ENCODE data around the gene GRSF1.

GRSF1 gene

GRCh38 chr4:70829015-70829414 lies 10.7 kb downstream of the GRSF1 start:
- no peaks in the 10 kb centered on the region for H3K9me3 ChIP-seq (ENCODE audit: control insufficient read depth, insufficient read depth, low read depth, low read length)
- no peak overlapping the region for H3K4me3 ChIP-seq (ENCODE audit: low read depth, low read length)
- H3K36me3 ChIP-seq (ENCODE audit: control insufficient read depth in 2 of 2, insufficient read depth in 1 of 2, low read length in 2 of 2) = peaks cover 60 to 94% of the 10 kb centered on the region in 2 experiments
- H3K4me1 ChIP-seq (ENCODE audit: control insufficient read depth, insufficient read depth, low read length) = no peaks in the 10 kb centered on the region
- no peak for TF ChIP-seq ZNF549 (tag by site-specific recombination; IDR thresholded peaks at IDR 0.05)
- no peak for TF ChIP-seq ZNF140 (tag by site-specific recombination; IDR thresholded peaks at IDR 0.05)
- TF ChIP-seq ZNF701 (tag by site-specific recombination; IDR thresholded peaks at IDR 0.05) = no peak
- no peak for TF ChIP-seq ZBTB8A (tag by site-specific recombination; IDR thresholded peaks at IDR 0.05)
- no peak for TF ChIP-seq PBX3 (CRISPR knock-in tag; IDR thresholded peaks at IDR 0.05)
- TF ChIP-seq KLF8 (tag by site-specific recombination; IDR thresholded peaks at IDR 0.05) = no peak
- TF ChIP-seq ZNF404 (tag by site-specific recombination; IDR thresholded peaks at IDR 0.05) = no peak
- no peak for TF ChIP-seq ZNF311 (tag by site-specific recombination; IDR thresholded peaks at IDR 0.05; ENCODE audit: borderline replicate concordance)
- TF ChIP-seq ZNF621 (tag by site-specific recombination; IDR thresholded peaks at IDR 0.05) = no peak
- TF ChIP-seq ZNF654 (tag by site-specific recombination; IDR thresholded peaks at IDR 0.05; ENCODE audit: low read depth) = no peak
- no peak for TF ChIP-seq KLF1 (tag by site-specific recombination; IDR thresholded peaks at IDR 0.05)
- TF ChIP-seq ZNF571 (tag by site-specific recombination; IDR thresholded peaks at IDR 0.05) = no peak
- no peak for TF ChIP-seq PRDM4 (tag by site-specific recombination; IDR thresholded peaks at IDR 0.05)
- TF ChIP-seq ZNF202 (tag by site-specific recombination; IDR thresholded peaks at IDR 0.05; ENCODE audit: borderline replicate concordance) = no peak
- POLR2A ChIA-PET = interaction anchor here (0.7 kb wide), 1 partner anchor 150 kb away, joined by 3 read pairs; no protein-coding TSS in a partner anchor
- CTCF ChIA-PET = interaction anchor here (0.6 kb wide), 1 partner anchor 37 kb away, joined by 4 read pairs; no protein-coding TSS in a partner anchor
- H3K27ac ChIP-seq (ENCODE audit: extremely low read depth, low read depth, low read length) = no peak overlapping the region

- Histone ChIP-seq H3K27ac (ENCODE audit: extremely low read depth, low read depth, low read length) (no peak overlapping the region), H3K4me3 (ENCODE audit: low read depth, low read length) (no peak overlapping the region), H3K9me3 (ENCODE audit: control insufficient read depth, insufficient read depth, low read depth, low read length) (no peaks in the 10 kb centered on the region), H3K36me3 (ENCODE audit: control insufficient read depth in 2 of 2, insufficient read depth in 1 of 2, low read length in 2 of 2) (peaks cover 26 to 52% of the 10 kb centered on the region in 2 experiments), H3K4me1 (ENCODE audit: control insufficient read depth, insufficient read depth, low read length) (no peaks in the 10 kb centered on the region)
- CTCF ChIA-PET = interaction anchor here (0.6 kb wide), 1 partner anchor 219 kb away, joined by 3 read pairs; no protein-coding TSS in a partner anchor
- POLR2A ChIA-PET = no interaction called here
- no peak for TF ChIP-seq BCL6B (tag by site-specific recombination; IDR thresholded peaks at IDR 0.05)
- no peak for TF ChIP-seq ZNF677 (tag by site-specific recombination; IDR thresholded peaks at IDR 0.05)
- no peak for TF ChIP-seq HOXA7 (CRISPR knock-in tag; IDR thresholded peaks at IDR 0.05; ENCODE audit: borderline replicate concordance)
- TF ChIP-seq, protein P1, sequence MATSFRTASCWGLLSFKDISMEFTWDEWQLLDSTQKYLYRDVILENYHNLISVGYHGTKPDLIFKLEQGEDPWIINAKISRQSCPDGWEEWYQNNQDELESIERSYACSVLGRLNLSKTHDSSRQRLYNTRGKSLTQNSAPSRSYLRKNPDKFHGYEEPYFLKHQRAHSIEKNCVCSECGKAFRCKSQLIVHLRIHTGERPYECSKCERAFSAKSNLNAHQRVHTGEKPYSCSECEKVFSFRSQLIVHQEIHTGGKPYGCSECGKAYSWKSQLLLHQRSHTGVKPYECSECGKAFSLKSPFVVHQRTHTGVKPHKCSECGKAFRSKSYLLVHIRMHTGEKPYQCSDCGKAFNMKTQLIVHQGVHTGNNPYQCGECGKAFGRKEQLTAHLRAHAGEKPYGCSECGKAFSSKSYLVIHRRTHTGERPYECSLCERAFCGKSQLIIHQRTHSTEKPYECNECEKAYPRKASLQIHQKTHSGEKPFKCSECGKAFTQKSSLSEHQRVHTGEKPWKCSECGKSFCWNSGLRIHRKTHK (tag by site-specific recombination; IDR thresholded peaks at IDR 0.05) = no peak
- TF ChIP-seq, protein P2, sequence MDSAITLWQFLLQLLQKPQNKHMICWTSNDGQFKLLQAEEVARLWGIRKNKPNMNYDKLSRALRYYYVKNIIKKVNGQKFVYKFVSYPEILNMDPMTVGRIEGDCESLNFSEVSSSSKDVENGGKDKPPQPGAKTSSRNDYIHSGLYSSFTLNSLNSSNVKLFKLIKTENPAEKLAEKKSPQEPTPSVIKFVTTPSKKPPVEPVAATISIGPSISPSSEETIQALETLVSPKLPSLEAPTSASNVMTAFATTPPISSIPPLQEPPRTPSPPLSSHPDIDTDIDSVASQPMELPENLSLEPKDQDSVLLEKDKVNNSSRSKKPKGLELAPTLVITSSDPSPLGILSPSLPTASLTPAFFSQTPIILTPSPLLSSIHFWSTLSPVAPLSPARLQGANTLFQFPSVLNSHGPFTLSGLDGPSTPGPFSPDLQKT (IDR thresholded peaks at IDR 0.05; ENCODE audit: borderline replicate concordance, low read depth, low read length) = no peak
- TF ChIP-seq ZNF175 (tag by site-specific recombination; IDR thresholded peaks at IDR 0.05) = no peak
- no peak for TF ChIP-seq ZNF311 (tag by site-specific recombination; IDR thresholded peaks at IDR 0.05; ENCODE audit: borderline replicate concordance)
- TF ChIP-seq ZNF404 (tag by site-specific recombination; IDR thresholded peaks at IDR 0.05) = no peak
- TF ChIP-seq ZNF184 (tag by site-specific recombination; IDR thresholded peaks at IDR 0.05) = no peak
- no peak for TF ChIP-seq ZNF341 (tag by site-specific recombination; IDR thresholded peaks at IDR 0.05; ENCODE audit: low read depth)
- TF ChIP-seq TCF7L2 (IDR thresholded peaks at IDR 0.05; ENCODE audit: borderline replicate concordance, low read depth, low read length) = no peak
- TF ChIP-seq ZNF830 (tag by site-specific recombination; IDR thresholded peaks at IDR 0.05; ENCODE audit: low read depth) = no peak
- no peak for TF ChIP-seq ZNF529 (tag by site-specific recombination; IDR thresholded peaks at IDR 0.05; ENCODE audit: insufficient replicate concordance)
- TF ChIP-seq, protein P3, sequence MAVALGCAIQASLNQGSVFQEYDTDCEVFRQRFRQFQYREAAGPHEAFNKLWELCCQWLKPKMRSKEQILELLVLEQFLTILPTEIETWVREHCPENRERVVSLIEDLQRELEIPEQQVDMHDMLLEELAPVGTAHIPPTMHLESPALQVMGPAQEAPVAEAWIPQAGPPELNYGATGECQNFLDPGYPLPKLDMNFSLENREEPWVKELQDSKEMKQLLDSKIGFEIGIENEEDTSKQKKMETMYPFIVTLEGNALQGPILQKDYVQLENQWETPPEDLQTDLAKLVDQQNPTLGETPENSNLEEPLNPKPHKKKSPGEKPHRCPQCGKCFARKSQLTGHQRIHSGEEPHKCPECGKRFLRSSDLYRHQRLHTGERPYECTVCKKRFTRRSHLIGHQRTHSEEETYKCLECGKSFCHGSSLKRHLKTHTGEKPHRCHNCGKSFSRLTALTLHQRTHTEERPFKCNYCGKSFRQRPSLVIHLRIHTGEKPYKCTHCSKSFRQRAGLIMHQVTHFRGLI (tag by site-specific recombination; IDR thresholded peaks at IDR 0.05) = no peak
These were observed 20.8 kb downstream of the GRSF1 start for GRCh38 chr4:70818921-70819320.
